GDM1 (cell line): ENCODE results near the gene SLC25A40.
"Not testable (repeated sequence)": the region's sequence is repeated elsewhere in the genome, so short reads cannot be mapped to it uniquely, and the experiment has no call there.

Source experiments
- DNase-seq: peaks from one replicate; lab custom pipeline; 2025; lab: John Stamatoyannopoulos, UW

SLC25A40 gene, protein sequence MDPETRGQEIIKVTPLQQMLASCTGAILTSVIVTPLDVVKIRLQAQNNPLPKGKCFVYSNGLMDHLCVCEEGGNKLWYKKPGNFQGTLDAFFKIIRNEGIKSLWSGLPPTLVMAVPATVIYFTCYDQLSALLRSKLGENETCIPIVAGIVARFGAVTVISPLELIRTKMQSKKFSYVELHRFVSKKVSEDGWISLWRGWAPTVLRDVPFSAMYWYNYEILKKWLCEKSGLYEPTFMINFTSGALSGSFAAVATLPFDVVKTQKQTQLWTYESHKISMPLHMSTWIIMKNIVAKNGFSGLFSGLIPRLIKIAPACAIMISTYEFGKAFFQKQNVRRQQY

DNA sequence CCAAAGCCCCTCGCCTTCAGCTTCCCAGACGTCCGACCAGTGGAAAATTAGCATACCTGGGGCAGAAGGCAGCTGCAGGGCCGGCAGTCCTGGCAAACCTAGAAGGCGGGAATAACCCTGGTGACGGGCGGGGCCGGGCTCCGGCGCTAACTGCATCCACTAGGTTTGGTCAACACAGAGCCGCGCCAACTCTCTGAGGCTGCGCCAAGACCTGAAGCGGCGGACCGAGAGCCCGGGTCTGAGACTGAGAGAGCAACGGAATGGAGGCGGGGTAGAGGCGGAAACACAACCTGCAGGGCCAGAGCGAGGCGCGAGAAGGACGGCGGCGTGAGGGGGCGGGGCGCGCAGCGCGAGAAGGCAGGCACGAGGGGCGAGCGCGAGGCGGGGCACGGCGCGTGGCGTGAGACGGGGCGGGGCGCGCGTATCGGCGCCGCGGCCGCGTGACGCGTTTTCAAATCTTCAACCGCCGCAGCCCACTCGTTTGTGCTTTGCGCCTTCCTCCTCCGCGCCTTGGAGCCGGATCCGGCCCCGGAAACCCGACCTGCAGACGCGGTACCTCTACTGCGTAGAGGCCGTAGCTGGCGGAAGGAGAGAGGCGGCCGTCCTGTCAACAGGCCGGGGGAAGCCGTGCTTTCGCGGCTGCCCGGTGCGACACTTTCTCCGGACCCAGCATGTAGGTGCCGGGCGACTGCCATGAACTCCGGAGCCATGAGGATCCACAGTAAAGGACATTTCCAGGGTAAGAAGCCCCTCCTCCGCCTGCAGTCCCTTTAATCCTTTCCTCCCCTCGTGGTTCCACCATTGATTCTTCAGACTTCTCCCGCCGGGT is at the start of gene SLC25A40, which contains the start of gene DBF4:
Gene SLC25A40, minus strand, starts transcription at position 321 of the 829 bp plus-strand sequence. CDS start 17,633 bp downstream, outside the sequence.
Gene DBF4, plus strand, starts transcription at position 454 of the 829 bp plus-strand sequence. Its CDS starts 240 bp downstream, at position 694.
- DNase-seq = peak; percentile 96

DNA sequence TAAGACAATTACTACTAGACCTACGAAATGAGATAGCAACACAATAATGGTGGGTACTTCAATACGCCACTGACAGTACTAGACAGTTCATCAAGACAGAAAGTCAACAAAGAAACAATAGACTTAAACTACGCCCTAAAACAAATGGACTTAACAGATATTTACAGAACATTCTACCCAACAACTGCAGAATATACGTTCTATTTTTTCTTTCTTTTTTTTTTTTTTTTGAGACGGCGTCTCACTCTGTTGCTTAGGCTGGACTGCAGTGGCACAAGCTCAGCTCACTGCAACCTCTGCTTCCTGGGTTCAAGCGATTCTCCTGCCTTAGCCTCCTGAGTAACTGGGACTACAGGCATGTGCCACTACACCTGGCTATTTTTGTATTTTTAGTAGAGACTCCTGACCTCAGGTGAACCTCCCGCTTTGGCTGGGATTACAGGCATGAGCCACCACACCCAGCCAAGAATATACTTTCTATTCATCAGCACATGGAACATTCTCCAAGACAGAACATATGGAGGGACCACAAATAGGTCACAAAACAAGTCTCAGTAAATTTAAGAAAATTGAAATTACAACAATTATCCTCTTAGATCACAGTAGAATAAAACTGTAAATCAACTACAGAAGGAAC is 46.7 kb upstream of the SLC25A40 start:
- not testable (repeated sequence) for DNase-seq

DNA sequence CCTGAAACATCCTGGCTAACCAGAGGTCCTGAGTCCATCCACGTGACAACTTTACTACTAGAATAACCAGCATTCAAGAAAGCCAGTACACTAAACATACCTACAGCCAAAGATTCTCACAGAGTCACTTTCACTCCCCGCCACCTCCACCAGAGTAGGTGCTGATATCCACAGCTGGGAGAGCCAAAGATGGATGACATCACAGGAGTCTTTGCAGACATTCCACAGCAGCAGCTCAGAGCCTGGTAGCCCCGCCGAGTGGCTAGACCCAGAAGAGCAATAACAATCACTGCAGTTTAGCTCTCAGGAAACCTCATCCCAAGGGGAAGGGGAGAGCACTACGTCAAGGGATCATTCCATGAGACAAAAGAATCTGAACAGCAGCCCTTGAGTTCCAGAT is 44.4 kb upstream of the SLC25A40 start:
- DNase-seq = no peak

DNA sequence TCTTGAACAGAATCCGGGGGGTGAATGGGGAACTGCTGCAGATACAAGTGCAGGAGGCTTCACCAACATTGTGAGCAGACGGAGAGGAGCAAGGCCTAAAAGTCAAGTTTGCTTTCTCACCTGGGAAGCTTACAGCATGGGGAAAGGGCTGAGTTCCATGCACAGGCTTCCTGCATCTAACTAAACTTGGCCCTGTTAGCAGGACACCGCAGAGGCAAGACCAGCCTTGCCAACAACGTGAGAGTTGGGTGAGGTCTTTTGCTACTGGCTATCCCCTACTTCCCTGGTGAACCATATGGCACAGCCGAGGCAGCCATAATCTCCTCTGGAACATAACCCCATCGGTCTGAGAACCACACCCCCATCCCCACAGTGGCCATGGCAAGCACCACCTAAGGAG is 43.7 kb upstream of the SLC25A40 start:
- DNase-seq = no peak

DNA sequence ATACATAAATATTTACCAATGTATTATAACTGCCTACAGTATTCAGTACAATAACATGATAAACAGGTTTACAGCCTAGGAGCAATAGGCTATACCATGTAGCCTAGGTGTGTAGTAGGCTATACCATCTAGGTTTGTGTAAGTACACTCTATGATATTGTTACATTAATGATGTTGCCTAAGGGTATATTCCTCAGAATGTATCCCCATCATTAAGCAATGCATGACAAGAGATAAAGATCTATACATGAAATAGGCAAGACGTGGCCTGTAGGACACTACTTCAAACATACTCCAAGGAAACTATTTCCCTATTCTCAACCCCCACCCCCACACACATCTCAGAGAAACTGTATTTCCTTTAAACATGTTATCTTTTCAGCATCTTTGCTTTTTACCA is 42.6 kb upstream of the SLC25A40 start:
- DNase-seq = no peak

DNA sequence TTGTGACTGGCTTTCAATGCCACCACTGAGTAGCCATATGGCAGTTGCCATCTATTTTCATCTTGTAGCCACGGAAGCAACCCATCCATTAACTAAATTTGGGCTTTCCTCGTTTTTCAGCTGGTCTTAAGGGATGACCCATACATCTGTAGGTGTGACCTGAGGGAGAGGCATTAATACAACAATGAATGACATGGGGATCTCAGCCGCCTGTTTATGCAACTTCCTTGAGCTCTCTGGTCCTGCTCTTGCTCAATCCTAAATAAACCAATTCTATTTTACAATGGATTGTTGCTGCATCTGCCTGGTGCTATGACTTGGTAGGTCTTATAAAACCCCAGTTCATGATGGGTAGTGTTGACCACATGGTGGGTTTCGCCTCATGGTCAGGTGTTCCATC is 36.0 kb upstream of the SLC25A40 start:
- DNase-seq = no peak

DNA sequence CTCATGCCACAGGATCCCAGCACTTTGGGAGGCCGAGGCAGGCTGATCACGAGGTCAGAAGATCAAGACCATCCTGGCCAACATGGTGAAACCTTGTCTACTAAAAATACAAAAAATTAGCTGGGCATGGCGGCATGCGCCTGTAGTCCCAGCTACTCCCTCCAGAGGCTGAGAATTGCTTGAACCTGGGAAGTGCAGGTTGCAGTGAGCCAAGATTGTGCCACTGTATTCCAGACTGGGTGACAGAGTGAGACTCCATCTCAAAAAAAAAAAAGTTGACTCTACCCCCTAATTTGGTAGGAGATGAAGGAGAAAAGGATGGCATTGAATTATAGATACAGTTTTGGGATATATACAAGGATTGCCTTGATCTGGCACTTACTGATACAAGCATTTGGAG is 32.7 kb upstream of the SLC25A40 start:
- not testable (repeated sequence) for DNase-seq

DNA sequence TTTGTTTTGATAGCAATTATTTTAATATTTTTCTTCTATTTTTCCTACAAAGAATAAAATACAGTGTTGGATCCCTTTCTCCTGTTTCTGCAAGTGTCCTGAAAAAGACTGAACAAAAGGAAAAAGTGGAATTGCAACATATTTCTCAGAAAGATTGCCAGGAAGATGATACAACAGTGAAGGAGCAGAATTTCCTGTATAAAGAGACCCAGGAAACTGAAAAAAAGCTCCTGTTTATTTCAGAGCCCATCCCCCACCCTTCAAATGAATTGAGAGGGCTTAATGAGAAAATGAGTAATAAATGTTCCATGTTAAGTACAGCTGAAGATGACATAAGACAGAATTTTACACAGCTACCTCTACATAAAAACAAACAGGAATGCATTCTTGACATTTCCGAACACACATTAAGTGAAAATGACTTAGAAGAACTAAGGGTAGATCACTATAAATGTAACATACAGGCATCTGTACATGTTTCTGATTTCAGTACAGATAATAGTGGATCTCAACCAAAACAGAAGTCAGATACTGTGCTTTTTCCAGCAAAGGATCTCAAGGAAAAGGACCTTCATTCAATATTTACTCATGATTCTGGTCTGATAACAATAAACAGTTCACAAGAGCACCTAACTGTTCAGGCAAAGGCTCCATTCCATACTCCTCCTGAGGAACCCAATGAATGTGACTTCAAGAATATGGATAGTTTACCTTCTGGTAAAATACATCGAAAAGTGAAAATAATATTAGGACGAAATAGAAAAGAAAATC is 31.2 kb upstream of the SLC25A40 start:
- DNase-seq = not testable (repeated sequence)

DNA sequence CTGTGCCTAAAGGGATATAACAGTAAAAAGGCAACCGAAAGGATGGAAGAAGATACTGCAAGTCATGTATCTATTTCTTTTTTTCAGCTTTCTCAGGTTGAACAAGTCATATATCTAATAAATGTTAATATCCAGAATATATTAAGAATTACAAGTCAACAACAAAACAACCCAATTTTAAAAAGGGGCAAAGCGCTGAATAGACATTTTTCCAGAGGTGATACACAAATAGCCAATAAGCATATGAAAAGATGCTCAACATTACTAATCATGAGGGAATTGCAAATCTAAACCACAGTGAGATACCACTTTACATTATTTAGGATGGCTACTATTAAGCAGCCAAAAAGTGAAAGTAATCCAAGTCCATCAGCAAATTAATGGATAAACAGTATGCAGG is 23.1 kb upstream of the SLC25A40 start:
- no peak for DNase-seq

DNA sequence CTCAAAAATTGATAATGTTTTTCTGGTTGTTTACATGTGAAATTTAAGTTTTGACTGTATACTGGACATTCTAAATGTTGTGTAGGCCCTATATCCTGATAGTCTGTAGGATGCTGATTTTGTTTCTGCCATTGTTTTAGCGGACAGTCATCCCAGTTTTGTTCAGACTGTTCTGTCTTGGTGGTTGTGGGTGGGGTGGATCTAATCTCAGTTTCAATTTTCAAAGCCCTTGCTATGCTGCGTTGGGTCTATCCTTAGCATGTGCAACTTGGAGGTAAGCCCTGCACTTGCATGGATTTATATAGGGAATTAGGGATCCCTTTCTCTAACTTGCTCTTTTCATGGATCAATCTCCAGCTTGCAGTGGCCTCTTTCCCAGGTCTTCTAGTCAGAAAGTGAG is 19.2 kb upstream of the SLC25A40 start:
- DNase-seq = no peak

DNA sequence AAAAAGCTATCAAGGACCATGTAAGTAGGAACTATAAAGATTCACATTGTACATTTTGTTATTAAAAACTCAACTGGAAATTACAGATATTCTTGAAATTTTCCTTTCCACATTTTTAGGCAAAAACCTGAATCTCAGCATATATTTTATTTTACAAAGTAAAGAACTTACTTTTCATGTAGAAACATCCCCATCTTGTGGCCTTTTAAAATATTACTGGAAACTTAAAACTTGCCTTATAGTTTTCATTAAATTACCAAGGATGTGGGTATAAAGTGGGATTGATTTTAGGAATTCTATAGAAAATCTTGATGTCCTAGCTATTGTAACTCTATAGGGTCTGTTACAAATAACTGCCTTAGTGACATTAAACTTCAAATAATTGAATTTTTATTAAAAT is 10.7 kb upstream of the SLC25A40 start:
- no peak for DNase-seq

DNA sequence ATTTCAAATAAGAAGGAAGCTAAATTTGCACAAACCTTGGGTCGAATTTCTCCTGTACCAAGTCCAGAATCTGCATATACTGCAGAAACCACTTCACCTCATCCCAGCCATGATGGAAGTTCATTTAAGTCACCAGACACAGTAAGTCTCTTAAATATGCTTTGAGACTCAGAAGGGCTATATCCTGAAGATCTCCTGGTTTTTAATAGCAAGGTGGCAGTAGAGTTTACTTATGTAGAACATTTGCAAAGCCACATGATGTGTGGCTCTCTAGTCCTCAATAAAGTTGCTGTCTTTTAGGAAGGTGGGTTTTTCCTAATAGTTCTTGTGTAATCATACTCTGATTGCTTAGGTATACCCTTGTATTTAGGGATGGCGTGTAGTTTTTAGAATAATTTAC is 8.9 kb upstream of the SLC25A40 start:
- no peak for DNase-seq

DNA sequence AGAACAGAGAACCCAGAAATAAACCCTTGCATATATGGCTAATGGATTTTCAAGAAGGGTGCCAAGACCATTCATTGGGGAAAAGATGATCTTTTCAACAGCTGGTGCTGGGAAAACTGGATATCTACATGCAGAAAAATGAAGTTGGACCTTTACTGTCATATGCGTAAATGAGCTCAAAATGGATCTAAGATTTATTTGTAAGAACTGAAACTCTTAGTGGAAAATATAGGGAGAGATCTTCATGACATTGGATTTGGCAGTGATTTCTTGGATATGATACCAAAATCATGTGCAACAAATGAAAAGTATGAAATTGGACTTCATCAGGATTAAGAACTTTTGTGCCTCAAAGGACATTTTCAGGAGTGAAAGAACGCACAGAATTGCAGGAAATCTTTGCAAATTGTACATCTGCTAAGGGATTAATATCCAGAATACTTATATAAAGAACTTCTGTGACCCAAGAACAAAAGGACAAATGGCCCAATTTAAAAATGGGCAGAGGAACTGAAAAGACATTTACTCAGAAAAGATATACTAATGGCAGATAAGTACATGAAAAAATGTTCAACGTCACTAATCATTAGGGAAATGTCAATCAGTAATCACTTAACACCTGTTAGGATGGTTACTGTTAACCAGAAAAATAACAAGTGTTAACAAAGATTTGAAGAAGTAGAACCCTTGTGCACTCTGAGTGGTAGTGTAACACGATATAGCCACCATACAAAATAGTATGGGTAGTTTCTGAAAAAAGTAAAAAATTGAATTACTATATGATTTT is 6.2 kb upstream of the SLC25A40 start:
- DNase-seq = no peak

DNA sequence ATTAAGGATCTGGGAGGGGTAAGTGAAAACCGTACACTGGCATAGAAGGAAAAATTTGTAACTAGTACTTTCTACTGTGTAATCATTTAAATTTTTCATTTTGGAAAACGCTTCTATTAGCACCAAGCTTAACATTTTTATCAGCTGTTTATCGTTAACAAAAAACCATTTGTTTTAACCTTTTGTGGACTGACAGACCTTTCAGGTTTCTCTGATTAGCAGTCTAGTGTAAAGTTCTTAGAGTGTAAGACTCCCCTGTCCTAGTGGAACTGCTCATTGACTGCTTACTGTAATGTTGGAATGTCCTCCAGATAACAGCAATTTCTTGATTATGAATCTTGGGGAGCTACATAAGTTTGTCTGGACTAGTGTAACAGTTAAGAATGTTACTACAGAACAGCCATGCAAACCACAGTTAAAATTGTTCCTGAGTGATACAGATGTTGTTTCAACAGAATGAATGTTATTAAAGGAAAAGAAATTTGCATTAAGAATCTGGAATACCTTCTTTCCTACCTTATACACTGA is 2.1 kb upstream of the SLC25A40 start:
- no peak for DNase-seq

DNA sequence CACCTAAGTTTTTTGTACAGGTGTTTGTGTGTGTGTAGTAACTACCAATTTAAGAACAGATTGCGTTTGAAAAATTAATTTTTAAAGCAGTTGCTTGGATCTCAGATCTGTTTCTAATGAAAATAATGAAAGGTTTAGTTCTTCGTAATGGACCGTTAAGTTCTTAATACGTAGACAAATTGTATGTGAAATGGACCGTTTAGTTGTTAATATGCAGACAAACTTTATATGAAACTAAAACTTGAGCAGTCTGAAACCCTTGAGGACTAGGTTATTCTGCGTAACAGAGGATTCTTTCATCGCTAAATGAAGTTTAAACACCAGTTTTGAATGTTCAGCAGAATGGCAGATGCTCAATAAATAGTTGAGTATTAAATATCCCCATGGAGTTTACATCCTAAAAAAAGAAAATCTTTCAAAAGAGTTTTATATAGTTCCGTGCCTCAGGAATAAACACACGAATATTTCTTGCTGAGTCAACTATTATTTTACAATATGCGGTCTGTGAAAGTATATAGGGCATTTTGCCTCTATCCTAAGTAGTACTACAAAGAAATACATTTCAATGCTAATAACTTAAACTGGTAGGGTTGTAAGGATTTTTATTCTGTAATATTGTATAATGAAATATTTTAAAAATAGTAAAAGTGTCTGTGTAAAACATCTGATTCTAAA is 1.3 kb upstream of the SLC25A40 start:
- no peak for DNase-seq

DNA sequence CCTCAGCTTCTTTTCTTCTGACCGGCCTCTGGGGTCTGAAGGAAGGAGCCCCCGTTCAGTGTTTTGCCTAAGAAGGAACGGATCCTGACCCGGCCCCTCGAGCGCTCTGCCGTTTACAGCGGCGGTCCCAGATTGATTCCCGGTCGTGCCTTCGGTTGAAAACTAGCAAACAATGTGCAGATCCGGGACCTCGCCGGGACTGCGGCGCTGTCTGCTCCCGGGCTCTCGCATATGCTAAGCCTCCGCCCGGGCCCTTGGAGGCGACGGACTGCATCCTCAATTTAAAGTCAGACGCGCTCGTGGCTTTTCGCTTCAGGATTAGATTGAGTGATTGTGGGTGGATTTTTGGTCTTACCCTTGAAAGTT is 692 bp upstream of the SLC25A40 start:
- no peak for DNase-seq

DNA sequence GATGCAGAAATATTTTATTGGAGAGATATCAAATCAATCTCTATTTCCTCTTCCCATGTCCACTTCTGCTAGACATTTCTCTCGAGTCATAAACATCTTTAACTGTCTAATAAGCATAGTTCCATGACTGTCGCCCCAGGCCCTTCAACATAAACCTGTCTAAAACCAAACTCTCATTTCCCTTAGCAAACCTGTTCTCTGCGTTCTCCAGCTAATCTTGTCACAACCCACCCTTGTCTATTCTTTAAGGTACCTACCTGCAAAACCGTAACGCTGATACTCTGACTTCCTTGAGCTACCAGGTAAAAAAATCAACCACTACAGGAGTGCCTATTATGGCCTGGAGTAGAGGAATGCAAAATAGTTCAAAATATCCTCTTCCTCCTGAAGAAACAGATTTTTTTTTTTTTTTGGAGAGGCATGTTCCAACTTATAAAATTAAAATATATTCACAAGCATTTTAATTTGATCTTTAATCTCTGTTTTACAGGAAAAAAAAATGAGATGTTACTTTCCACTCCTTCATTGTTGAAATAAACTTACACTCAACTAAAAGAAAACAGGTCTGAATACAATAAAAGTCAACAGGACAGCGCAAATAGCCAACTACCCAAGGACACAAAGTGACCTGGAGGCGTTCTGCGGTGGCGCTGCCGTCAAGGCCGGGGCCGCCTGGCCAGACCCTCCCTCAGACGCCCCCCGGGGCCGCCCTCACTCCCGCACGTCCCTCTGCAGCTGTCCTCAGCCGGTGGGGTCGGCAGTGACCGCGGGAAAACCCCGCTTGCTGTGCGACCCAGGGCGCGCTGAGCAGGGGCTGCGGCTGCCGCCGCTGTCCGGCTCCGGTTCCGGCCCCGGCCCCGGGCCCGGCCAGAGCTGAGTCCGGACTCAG is 765 bp downstream of the SLC25A40 start:
- peak; percentile 9 for DNase-seq

DNA sequence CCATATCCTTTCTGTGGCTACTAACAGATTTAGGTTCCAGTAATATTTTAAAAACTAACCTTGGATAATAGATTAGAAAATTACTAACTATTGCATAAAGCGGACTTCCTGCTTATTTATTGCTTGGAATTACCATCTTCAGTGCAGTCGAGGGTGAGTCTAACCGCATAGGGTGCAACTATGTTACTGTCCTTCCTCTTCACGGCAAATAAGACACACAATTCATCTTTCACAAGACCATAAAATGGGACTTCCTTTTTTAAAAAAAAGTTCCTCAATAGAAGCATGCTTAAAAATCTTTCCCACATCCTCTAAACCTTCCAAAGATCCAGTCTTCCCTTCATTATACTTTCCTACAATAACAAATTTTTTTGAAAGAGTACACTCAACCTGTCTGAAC is 2.1 kb downstream of the SLC25A40 start:
- DNase-seq = peak; percentile 10

DNA sequence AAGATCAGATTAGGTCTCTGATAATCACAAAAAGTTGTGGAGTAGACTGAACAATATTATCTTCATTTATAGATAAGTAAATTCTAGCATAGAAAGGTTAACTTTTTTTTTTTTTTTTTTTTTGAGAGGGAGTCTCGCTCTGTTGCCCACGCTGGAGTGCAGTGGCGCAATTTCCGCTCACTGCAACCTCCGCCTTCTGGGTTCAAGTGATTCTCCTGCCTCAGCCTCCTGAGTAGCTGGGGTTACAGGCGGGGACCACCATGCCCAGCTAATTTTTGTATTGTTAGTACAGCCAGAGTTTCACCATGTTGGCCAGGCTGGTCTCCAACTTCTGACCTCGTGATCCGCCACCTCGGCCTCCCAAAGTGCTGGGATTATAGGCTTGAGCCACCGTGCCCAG is 2.8 kb downstream of the SLC25A40 start:
- DNase-seq = not testable (repeated sequence)
